ENCODE data around the gene TAB2.

DNA sequence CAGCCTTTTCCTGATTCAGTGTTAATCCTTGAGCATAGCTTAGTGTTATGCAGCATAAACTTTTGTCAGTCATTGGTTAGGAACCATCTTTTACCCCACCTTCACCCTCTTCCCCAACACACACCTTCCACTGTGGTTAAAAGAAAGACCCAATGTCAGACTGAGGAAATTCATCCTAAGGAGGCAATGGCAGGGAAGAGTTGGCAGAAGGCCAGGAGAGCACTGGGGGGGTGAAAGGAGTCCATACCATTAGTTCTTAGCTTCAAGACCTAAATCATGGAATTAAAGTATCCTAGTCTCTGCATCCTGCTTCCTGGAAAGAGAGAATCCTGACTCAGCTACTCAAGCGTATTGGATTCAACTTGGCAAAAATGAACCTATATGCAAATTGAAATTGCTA lies 16.9 kb upstream of the TAB2 start:
- TF ChIP-seq, protein P1, sequence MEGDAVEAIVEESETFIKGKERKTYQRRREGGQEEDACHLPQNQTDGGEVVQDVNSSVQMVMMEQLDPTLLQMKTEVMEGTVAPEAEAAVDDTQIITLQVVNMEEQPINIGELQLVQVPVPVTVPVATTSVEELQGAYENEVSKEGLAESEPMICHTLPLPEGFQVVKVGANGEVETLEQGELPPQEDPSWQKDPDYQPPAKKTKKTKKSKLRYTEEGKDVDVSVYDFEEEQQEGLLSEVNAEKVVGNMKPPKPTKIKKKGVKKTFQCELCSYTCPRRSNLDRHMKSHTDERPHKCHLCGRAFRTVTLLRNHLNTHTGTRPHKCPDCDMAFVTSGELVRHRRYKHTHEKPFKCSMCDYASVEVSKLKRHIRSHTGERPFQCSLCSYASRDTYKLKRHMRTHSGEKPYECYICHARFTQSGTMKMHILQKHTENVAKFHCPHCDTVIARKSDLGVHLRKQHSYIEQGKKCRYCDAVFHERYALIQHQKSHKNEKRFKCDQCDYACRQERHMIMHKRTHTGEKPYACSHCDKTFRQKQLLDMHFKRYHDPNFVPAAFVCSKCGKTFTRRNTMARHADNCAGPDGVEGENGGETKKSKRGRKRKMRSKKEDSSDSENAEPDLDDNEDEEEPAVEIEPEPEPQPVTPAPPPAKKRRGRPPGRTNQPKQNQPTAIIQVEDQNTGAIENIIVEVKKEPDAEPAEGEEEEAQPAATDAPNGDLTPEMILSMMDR (conservative IDR thresholded peaks at IDR 0.05; ENCODE audit: low read depth, low read length): no peak
- TF ChIP-seq EZH2 (IDR thresholded peaks at IDR 0.05; ENCODE audit: borderline replicate concordance, low read depth, low read length, poor library complexity, severe bottlenecking): no peak

Data from A673 (cell line).